Omental fat pad (tissue), 4 donors: ENCODE results near the gene RALGPS2. TPM values are rescaled to one million over a fixed set of nuclear protein-coding genes. Genes with fewer than 3 reads are reported as not detected.
A peak's percentile ranks its signal among the peaks of the same experiment; 100 is the strongest.

Experiments used
- ATAC-seq: fragments of 150-250 bp; one replicate; pipeline ENCODE4 v1.9.1; 2016; ENCODE audit warnings: mild to moderate bottlenecking, moderate library complexity; ENCODE audit not compliant: low FRiP score
- DNase-seq: peaks from one replicate; pipeline ENCODE4 v3.0.0-alpha.2; 2019; ENCODE audit warnings: low spot score
- CTCF ChIP-seq, 3 donors: fragments of 450-650 bp; IDR thresholded peaks; one replicate each; pipeline ENCODE4 v1.5.1; 2016 to 2017; ENCODE audit warnings: antibody characterized with exemption in 3 of 3, mild to moderate bottlenecking in 3 of 3, moderate library complexity in 2 of 3
- total RNA-seq, 4 donors: library from RNA; depleted of rRNA; stranded (reverse); fragments of >200 nt; gene quantifications; one replicate each; pipeline ENCODE4 v1.1.0, GENCODE V29; 2016

The RALGPS2 gene
- total RNA-seq, 4 donors from 2014 or later, result 13.1 to 32.1 (median 21.4) TPM

DNA sequence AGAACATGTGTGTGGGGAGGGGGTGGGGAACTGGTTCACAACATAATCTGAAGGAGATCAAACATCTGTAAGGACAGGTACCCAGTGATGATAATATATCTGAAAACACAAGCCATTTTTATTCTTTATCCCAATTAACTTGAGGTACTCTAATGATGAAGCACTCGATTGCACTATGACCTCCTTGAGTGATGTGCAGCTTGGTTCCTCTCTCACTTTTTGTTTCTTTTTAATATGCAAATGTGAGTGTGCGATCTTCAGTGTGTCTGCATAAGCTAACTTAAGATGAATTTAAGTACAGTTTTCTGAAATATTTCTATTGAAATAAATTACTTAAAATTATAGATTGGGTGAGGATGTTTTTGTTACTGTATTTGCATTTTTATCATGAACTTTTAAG lies 196.5 kb downstream of the RALGPS2 start:
- TF ChIP-seq CTCF (IDR thresholded peaks at IDR 0.05), result no peak
- DNase-seq (no peak), ATAC-seq (no peak)

DNA sequence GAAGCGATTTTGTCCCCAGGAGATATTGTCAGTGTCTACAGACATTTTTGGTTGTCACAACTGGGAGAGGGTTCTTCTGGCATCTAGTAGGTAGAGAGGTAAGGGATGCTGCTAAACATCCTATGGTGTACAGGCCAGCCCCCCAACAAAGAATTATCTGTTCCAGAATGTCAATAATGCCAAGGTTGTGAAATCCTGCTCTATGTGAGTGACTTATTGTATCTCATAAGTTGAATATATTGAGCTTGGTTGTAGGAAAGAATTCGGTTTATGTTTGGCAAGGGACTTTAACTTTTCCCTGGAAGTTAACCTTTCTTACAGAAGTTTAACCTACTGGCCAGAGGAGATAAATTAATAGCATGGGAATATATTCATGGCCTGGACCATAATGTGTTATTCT lies 198.5 kb downstream of the RALGPS2 start:
- DNase-seq (no peak), ATAC-seq (no peak)
- no peak for TF ChIP-seq CTCF (IDR thresholded peaks at IDR 0.05)

GRCh38 chr1:178926046-178926445 lies 201.0 kb downstream of the RALGPS2 start:
- TF ChIP-seq CTCF (IDR thresholded peaks at IDR 0.05), result no peak
- DNase-seq (no peak), ATAC-seq (no peak)

DNA sequence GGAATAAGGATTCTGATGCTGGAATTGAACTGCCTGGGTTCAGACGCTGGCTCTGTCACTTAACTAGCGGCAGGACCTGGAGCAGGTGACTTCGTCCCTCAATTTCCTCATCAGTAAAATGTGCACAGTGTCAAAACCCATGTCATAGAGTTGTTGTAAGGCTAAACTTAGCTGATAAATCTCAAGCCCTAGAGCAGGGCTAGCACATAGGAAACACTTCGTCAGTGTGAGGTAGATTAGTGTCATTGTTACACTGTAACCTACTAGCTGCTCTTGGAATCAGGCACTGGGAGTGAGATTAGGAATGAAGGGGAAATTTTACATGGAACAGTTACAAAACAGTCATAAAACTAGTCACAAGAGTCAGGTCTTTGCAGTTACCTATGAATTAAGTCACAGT lies 202.0 kb downstream of the RALGPS2 start:
- ATAC-seq (no peak), DNase-seq (no peak)
- TF ChIP-seq CTCF (IDR thresholded peaks at IDR 0.05), result no peak

DNA sequence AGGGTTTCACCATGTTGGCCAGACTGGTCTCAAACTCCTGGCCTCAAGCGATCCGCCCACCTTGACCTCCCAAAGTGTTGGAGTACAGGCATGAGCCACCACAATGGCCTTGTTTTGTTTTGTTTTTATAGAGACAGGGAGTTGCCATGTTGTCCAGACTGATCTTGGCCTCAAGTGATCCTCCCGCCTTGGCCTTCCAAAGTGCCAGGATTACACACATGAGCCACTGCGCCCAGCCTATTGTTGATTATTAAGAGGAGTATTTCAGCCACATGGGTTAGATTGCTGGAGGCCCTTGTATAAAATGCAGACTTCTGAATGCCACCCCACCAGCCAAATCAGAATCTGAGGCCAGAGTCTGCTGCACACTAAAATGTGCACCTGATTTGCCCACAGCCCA lies 203.0 kb downstream of the RALGPS2 start:
- no peak for ATAC-seq
- no peak for DNase-seq

GRCh38 chr1:178928976-178929375 lies 203.9 kb downstream of the RALGPS2 start:
- no peak for TF ChIP-seq CTCF (IDR thresholded peaks at IDR 0.05)
- ATAC-seq (no peak), DNase-seq (no peak)

More for the DNA sequence above, 203.0 kb downstream of the RALGPS2 start:
- TF ChIP-seq CTCF (IDR thresholded peaks at IDR 0.05), result no peak

DNA sequence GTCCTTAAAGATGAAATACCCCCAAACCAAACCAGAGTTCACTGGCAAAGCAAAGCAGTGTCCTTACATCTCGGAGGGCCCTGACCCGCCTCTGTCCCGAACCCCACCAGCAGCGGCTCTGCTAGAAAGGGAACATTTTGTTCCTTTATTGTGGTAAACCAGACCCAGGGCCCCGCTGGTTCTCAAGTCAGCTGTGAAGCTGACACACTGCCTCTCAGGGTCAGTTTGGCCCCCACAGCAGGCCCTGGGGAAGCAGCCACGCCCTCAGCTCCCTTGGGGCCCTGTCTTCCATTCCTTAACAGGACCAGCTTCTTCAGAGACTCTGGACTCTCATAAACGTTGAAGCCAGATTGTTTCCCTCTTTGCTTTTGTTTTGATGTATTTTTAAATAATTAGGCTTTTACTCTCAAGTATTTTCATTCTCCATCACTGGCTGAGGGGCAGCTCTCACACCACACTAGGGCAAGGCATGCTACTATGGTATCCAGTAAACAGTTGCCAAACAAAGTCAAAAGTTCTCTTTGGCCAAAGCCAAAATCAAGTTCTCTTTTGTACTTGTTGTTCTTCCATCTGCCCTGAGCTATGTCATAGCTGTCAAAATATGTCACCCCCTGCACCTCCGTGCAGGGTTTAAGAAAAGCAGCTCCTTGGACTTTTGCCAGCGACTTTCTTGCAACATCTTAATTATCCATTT lies 207.0 kb downstream of the RALGPS2 start:
- DNase-seq (no peak), ATAC-seq (peak; percentile 86)
- TF ChIP-seq CTCF (IDR thresholded peaks at IDR 0.05), result no peak
